ENCODE results near the gene MARS1.

DNA sequence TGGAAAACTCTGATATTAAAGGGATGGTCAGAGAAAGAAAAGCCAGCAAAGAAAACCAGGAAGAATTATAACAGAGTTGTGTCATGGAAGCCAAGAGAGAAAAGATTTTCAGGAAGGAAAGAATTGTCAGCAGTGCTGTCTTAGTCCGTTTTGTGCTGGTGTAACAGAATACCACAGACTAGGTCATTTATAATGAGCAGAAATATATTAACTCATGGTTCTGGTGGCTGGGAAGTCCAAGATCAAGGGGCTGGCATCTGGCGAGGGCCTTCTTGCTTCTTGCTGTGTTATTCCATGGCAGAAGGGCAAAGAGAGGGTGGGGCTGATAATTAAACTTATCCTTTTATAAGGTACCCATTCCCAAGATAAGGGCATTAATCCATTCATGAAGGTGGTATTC, 39.2 kb upstream of the MARS1 start:
- no peak for TF ChIP-seq POLR2A (IDR thresholded peaks at IDR 0.05)
- TF ChIP-seq, protein P1, sequence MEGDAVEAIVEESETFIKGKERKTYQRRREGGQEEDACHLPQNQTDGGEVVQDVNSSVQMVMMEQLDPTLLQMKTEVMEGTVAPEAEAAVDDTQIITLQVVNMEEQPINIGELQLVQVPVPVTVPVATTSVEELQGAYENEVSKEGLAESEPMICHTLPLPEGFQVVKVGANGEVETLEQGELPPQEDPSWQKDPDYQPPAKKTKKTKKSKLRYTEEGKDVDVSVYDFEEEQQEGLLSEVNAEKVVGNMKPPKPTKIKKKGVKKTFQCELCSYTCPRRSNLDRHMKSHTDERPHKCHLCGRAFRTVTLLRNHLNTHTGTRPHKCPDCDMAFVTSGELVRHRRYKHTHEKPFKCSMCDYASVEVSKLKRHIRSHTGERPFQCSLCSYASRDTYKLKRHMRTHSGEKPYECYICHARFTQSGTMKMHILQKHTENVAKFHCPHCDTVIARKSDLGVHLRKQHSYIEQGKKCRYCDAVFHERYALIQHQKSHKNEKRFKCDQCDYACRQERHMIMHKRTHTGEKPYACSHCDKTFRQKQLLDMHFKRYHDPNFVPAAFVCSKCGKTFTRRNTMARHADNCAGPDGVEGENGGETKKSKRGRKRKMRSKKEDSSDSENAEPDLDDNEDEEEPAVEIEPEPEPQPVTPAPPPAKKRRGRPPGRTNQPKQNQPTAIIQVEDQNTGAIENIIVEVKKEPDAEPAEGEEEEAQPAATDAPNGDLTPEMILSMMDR (IDR thresholded peaks at IDR 0.05), result no peak

Measured in vagina (tissue), 2 donors.